ENCODE data around the gene ADAMTSL3.

DNA sequence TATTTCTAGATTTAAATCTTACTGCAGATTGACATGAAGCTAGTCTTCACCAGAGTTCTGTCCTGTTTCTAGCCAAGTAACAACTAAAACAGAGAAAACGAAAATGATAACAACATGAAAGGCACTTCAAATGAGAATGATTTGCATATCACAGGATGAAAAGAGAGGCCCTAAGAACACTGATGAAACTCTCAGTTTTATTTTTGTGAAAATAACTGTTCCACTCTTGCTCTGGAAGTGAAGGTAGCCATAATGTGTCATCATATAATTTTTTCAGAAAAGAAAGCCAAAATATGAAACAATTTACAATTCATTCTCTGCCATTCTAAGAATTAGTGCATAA, 274.4 kb downstream of the ADAMTSL3 start:
- TF ChIP-seq POLR2A (IDR thresholded peaks at IDR 0.05) = no peak
- TF ChIP-seq, protein P1, sequence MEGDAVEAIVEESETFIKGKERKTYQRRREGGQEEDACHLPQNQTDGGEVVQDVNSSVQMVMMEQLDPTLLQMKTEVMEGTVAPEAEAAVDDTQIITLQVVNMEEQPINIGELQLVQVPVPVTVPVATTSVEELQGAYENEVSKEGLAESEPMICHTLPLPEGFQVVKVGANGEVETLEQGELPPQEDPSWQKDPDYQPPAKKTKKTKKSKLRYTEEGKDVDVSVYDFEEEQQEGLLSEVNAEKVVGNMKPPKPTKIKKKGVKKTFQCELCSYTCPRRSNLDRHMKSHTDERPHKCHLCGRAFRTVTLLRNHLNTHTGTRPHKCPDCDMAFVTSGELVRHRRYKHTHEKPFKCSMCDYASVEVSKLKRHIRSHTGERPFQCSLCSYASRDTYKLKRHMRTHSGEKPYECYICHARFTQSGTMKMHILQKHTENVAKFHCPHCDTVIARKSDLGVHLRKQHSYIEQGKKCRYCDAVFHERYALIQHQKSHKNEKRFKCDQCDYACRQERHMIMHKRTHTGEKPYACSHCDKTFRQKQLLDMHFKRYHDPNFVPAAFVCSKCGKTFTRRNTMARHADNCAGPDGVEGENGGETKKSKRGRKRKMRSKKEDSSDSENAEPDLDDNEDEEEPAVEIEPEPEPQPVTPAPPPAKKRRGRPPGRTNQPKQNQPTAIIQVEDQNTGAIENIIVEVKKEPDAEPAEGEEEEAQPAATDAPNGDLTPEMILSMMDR (IDR thresholded peaks at IDR 0.05) = no peak
- no peak for TF ChIP-seq EP300 (IDR thresholded peaks at IDR 0.05)
